Measurements from ENCODE around the gene RBM15.

The RBM15 gene

DNA sequence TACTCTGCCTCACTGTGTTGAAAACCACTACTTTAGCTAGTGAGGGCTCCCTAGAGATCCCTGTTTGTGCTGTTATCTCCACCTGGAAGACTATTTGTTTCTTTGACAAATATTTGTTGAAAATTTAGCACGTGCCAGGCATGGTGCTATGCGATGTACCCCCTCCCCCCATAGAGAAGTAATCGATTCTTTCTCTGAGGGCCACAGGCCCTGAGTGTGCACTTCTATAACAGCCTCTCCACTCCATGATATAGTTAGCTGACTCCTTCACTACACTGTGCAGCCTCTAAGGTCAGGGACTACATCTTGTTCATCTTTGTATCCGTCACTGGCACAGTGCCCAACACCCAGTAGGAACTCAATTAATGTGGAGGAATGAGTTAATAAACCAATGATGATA is 17.3 kb upstream of the RBM15 start:
- H3K27me3 ChIP-seq (ENCODE audit: insufficient read depth, insufficient read length): no peaks in the 10 kb centered on the region
- TF ChIP-seq SUZ12 (IDR thresholded peaks at IDR 0.05; ENCODE audit: extremely low read depth, insufficient read depth, insufficient read length): no peak
- TF ChIP-seq ZNF274 (IDR thresholded peaks at IDR 0.05; ENCODE audit: low read depth, low read length): no peak
- no peak for TF ChIP-seq YY1 (IDR thresholded peaks at IDR 0.05; ENCODE audit: insufficient read depth, insufficient read length)
- no peak overlapping the region for H3K9ac ChIP-seq (ENCODE audit: insufficient read length, low read depth)
- no peak for DNase-seq (ENCODE audit: low read depth, low spot score)
- no peaks in the 10 kb centered on the region for H3K4me1 ChIP-seq (ENCODE audit: insufficient read depth, insufficient read length)
- no peak overlapping the region for H3K4me3 ChIP-seq (ENCODE audit: insufficient read length, low read depth)
- no peaks in the 10 kb centered on the region for H3K36me3 ChIP-seq (ENCODE audit: insufficient read depth, insufficient read length, low read length)
- H3K9me3 ChIP-seq (ENCODE audit: insufficient read depth, low read length): peaks cover 11% of the 10 kb centered on the region; the same call in 1 of the 2 replicates

DNA sequence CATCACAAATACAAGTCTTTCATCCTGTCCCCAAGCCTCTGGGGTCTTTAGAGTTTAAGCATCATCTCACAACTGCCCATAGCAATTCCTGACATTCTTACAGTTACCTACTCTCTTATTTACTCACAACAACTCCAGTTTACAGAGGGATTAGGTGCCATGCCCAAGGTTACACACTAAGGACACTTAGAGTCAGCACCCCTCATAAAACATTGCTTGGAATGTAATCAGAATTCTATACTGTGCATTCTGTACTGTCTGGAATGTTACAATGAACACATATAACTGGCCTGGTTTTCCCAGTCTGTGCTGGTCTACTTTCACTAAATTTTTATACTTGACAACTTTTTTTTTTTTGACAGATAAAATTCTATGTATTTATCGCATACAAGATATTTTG is 14.5 kb upstream of the RBM15 start:
- Histone ChIP-seq H3K36me3 (ENCODE audit: insufficient read depth, insufficient read length, low read length) (no peaks in the 10 kb centered on the region), H3K9ac (ENCODE audit: insufficient read length, low read depth) (no peak overlapping the region), H3K4me3 (ENCODE audit: insufficient read length, low read depth) (no peak overlapping the region), H3K27me3 (ENCODE audit: insufficient read depth, insufficient read length) (no peaks in the 10 kb centered on the region), H3K4me1 (ENCODE audit: insufficient read depth, insufficient read length) (no peaks in the 10 kb centered on the region), H3K9me3 (ENCODE audit: insufficient read depth, low read length) (peaks cover 6% of the 10 kb centered on the region; the same call in 1 of the 2 replicates)
- DNase-seq (ENCODE audit: low read depth, low spot score): no peak
- TF ChIP-seq SUZ12 (IDR thresholded peaks at IDR 0.05; ENCODE audit: extremely low read depth, insufficient read depth, insufficient read length) (no peak), YY1 (IDR thresholded peaks at IDR 0.05; ENCODE audit: insufficient read depth, insufficient read length) (no peak), ZNF274 (IDR thresholded peaks at IDR 0.05; ENCODE audit: low read depth, low read length) (no peak)

DNA sequence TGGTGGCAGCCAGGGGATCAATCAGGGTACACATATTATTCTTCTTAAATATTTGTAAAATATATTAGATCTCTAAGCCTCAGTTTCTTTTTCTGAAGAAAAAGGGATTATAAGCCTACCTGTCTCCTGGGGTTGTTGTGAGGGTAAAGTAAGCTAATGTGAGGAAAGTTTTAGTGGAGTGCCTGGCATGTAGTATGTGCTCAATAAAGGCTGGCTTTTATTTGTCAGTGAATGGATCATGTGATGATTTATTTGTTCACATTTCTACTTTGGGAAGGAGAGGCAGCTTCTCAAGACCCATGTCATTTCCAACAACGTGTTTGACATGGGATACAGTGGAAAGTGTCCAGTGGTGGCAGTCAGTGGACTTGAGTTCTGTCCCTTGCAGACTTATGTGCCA is 12.4 kb upstream of the RBM15 start:
- Histone ChIP-seq H3K4me1 (ENCODE audit: insufficient read depth, insufficient read length) (no peaks in the 10 kb centered on the region), H3K36me3 (ENCODE audit: insufficient read depth, insufficient read length, low read length) (no peaks in the 10 kb centered on the region), H3K27me3 (ENCODE audit: insufficient read depth, insufficient read length) (no peaks in the 10 kb centered on the region), H3K4me3 (ENCODE audit: insufficient read length, low read depth) (no peak overlapping the region), H3K9me3 (ENCODE audit: insufficient read depth, low read length) (peaks cover 4% of the 10 kb centered on the region; the same call in 1 of the 2 replicates), H3K9ac (ENCODE audit: insufficient read length, low read depth) (no peak overlapping the region)
- DNase-seq (ENCODE audit: low read depth, low spot score): no peak
- TF ChIP-seq ZNF274 (IDR thresholded peaks at IDR 0.05; ENCODE audit: low read depth, low read length): no peak
- TF ChIP-seq YY1 (IDR thresholded peaks at IDR 0.05; ENCODE audit: insufficient read depth, insufficient read length): no peak
- TF ChIP-seq SUZ12 (IDR thresholded peaks at IDR 0.05; ENCODE audit: extremely low read depth, insufficient read depth, insufficient read length): no peak

DNA sequence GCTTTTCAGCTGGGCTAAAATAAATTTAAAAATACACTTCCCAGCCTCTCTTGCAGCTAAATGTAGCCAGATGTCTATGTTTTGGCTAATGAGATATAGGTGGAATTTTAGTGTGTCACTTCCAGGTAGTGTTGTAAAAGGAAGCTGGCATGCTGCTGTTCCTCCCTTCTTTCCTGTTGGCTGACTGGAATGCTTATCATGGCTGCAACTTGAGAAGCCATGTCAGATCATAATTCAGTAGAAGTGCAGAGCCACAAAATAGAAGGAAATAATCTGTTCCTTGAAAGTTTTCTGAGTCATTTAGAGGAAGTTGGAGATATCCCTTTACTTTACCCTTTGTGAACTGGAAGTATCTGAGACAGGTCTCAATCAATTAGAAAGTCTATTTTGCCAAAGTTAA is 10.9 kb upstream of the RBM15 start:
- Histone ChIP-seq H3K27me3 (ENCODE audit: insufficient read depth, insufficient read length) (no peaks in the 10 kb centered on the region), H3K4me1 (ENCODE audit: insufficient read depth, insufficient read length) (no peaks in the 10 kb centered on the region), H3K9me3 (ENCODE audit: insufficient read depth, low read length) (peaks cover 4% of the 10 kb centered on the region; the same call in 1 of the 2 replicates), H3K4me3 (ENCODE audit: insufficient read length, low read depth) (no peak overlapping the region), H3K36me3 (ENCODE audit: insufficient read depth, insufficient read length, low read length) (no peaks in the 10 kb centered on the region), H3K9ac (ENCODE audit: insufficient read length, low read depth) (no peak overlapping the region)
- TF ChIP-seq SUZ12 (IDR thresholded peaks at IDR 0.05; ENCODE audit: extremely low read depth, insufficient read depth, insufficient read length): no peak
- TF ChIP-seq YY1 (IDR thresholded peaks at IDR 0.05; ENCODE audit: insufficient read depth, insufficient read length): no peak
- DNase-seq (ENCODE audit: low read depth, low spot score): no peak

DNA sequence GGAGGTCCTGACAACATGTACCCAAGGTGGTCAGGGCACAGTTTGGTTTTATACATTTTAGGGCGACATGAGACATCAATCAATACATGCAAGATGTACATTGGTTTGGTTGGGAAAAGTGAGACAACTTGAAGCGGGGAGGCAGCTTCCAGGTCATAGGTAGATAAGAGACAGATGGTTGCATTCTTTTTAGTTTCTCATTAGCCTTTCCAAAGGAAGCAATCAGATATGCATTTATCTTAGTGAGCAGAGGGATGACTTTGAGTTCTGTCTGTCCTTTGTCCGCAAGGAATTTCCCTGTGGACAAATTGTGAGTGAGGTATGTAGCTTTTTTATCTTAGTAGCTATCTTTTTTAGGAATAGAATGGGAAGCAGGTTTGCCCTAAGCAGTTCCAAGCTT is 10.5 kb upstream of the RBM15 start:
- no peaks in the 10 kb centered on the region for H3K27me3 ChIP-seq (ENCODE audit: insufficient read depth, insufficient read length)
- DNase-seq (ENCODE audit: low read depth, low spot score): no peak
- H3K4me3 ChIP-seq (ENCODE audit: insufficient read length, low read depth): no peak overlapping the region
- H3K9ac ChIP-seq (ENCODE audit: insufficient read length, low read depth): no peak overlapping the region
- H3K4me1 ChIP-seq (ENCODE audit: insufficient read depth, insufficient read length): no peaks in the 10 kb centered on the region
- TF ChIP-seq ZNF274 (IDR thresholded peaks at IDR 0.05; ENCODE audit: low read depth, low read length): no peak
- no peak for TF ChIP-seq SUZ12 (IDR thresholded peaks at IDR 0.05; ENCODE audit: extremely low read depth, insufficient read depth, insufficient read length)
- no peak for TF ChIP-seq YY1 (IDR thresholded peaks at IDR 0.05; ENCODE audit: insufficient read depth, insufficient read length)
- H3K36me3 ChIP-seq (ENCODE audit: insufficient read depth, insufficient read length, low read length): no peaks in the 10 kb centered on the region
- peaks cover 4% of the 10 kb centered on the region; the same call in 1 of the 2 replicates for H3K9me3 ChIP-seq (ENCODE audit: insufficient read depth, low read length)

DNA sequence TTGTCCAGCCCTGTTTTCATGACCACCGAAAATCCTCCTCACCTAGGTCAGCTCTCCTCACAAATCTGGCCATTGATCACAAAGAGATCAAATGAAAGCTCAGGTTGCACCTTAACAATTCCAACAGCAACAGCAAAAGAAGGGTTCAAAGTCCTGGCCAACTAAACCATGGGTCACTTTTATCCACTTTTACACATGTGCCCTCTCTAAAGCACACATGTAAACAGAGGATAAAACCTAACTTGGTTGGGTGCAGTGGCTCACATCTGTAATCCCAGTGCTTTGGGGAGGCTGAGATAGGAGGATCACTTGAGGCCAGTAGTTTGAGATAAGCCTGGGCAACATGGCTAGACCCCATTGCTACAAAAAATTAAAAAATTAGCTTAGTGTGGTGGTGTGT is 3.9 kb upstream of the RBM15 start:
- TF ChIP-seq SUZ12 (IDR thresholded peaks at IDR 0.05; ENCODE audit: extremely low read depth, insufficient read depth, insufficient read length): no peak
- TF ChIP-seq YY1 (IDR thresholded peaks at IDR 0.05; ENCODE audit: insufficient read depth, insufficient read length): no peak
- TF ChIP-seq ZNF274 (IDR thresholded peaks at IDR 0.05; ENCODE audit: low read depth, low read length): no peak

DNA sequence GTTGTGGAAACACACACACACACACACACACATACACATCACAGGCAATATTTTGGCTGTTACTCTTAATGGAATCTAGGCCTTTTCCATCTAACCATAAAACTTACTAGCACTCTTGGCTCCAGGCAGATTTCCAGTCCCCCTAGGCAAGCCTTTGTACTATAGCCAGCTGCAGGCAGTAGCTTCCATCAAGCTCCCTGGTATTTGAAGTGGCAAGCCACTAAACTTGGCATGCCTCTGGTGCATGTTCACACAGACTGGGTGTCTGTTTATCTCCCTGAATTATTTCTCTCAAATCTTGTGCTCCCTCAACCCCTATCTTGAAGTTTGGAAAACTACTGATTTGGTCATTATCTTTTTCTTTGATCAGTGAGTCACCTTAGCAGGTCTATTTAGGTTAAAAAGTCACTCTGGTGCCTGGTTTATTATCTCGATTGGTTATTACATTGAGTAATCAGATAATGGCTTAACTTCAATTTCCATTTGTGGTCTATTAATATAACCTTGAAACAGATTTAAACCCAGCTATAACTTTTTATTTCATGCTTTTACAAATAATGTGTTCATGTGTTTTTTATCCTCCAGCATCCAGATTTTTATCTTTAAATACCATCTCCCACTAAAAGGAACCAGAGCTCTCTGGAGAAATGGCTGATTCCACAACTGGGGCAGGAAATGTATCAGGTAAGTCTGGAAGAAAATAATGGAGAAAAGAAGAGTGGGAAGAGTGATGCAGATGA is 2.7 kb upstream of the RBM15 start:
- DNase-seq (ENCODE audit: low read depth, low spot score): no peak
- no peak for TF ChIP-seq YY1 (IDR thresholded peaks at IDR 0.05; ENCODE audit: insufficient read depth, insufficient read length)
- no peak for TF ChIP-seq SUZ12 (IDR thresholded peaks at IDR 0.05; ENCODE audit: extremely low read depth, insufficient read depth, insufficient read length)
- TF ChIP-seq ZNF274 (IDR thresholded peaks at IDR 0.05; ENCODE audit: low read depth, low read length): no peak
- no peaks in the 10 kb centered on the region for H3K9me3 ChIP-seq (ENCODE audit: insufficient read depth, low read length)
- H3K27me3 ChIP-seq (ENCODE audit: insufficient read depth, insufficient read length): no peaks in the 10 kb centered on the region
- H3K4me1 ChIP-seq (ENCODE audit: insufficient read depth, insufficient read length): peaks cover 8% of the 10 kb centered on the region
- H3K9ac ChIP-seq (ENCODE audit: insufficient read length, low read depth): no peak overlapping the region
- no peak overlapping the region for H3K4me3 ChIP-seq (ENCODE audit: insufficient read length, low read depth)
- peaks cover 15% of the 10 kb centered on the region for H3K36me3 ChIP-seq (ENCODE audit: insufficient read depth, insufficient read length, low read length)

More for the DNA sequence above, 3.9 kb upstream of the RBM15 start:
- Histone ChIP-seq H3K27me3 (ENCODE audit: insufficient read depth, insufficient read length) (no peaks in the 10 kb centered on the region), H3K4me1 (ENCODE audit: insufficient read depth, insufficient read length) (no peaks in the 10 kb centered on the region), H3K36me3 (ENCODE audit: insufficient read depth, insufficient read length, low read length) (peaks cover 3% of the 10 kb centered on the region), H3K9ac (ENCODE audit: insufficient read length, low read depth) (no peak overlapping the region), H3K9me3 (ENCODE audit: insufficient read depth, low read length) (no peaks in the 10 kb centered on the region), H3K4me3 (ENCODE audit: insufficient read length, low read depth) (no peak overlapping the region)
- DNase-seq (ENCODE audit: low read depth, low spot score): no peak
